COLO668 (cell line): ENCODE data around the gene LGR5.

ENCODE experiments used
- DNase-seq: peaks from one replicate; lab custom pipeline; 2025; ENCODE audit not compliant: unreplicated experiment; lab: John Stamatoyannopoulos, UW

Gene LGR5

DNA sequence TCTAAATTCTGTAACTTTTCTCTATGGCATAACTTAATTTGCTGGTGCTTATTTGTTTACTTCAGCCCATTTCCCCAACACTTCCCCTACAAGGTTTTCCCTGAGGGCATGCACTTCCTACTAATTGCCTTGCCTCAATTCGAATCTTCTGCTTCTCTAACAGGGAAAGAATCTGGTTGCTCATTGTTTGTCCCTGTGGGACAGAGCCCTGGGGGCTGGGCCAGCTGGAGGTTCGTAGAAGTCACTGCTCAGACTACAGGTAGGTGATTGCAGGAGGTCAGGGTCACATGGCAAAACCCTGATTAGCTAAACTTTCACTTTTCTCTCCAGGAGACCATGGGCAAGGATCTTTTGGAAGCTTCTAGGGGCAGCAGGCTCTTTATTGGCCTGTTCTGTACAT is 152.0 kb downstream of the LGR5 start:
- DNase-seq: no peak

DNA sequence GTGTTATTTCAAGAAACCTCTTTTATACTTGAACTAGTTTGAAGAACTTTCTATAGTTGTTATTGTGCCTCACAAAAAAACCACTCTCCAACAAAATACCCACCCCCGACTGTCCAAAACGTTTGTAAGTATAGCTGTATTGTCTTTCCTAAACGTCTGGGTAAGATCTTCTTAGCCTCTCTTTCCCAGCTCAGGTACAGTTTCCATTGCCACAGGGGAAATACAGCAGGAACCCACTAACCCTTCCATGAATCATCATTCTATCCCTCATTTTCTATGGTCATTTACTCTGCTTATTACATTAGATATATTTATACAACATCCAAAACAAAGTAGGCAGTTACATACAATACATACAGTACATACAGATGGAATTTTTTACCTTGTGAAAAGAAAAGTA is 153.2 kb downstream of the LGR5 start:
- no peak for DNase-seq

DNA sequence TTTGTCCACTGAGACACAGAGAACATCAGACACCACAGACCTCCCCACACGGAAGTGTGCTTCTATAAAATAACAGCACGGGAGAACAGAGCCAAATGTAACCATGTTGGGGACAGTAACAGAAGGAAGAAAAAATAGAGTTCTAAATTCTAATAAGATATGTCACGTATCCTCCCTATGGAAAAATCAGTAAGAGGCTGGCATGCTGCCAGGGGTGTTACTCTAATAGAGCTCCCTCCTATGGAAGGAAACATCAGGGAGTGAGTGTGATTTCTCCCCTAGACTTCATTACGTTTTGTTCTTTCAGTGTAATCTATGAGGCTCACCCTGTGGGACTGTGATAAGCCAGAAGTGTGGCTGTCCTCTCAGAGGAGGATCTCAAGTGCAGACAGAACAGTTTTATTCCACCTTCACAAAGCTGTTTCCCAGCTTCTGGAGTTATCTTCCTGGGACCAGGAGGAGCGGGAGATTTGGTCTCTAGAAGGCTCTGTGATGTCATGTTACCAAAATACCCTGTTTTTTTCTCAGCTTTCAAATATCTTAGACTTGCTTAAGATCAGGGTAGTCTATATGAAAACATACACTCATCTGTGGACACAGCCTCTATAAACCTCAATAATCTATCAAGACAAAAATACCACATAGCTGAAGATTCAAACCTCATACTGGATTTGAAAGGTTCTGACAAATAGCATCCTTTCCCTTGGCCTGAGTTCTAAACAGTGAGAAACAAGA is 154.8 kb downstream of the LGR5 start:
- no peak for DNase-seq

DNA sequence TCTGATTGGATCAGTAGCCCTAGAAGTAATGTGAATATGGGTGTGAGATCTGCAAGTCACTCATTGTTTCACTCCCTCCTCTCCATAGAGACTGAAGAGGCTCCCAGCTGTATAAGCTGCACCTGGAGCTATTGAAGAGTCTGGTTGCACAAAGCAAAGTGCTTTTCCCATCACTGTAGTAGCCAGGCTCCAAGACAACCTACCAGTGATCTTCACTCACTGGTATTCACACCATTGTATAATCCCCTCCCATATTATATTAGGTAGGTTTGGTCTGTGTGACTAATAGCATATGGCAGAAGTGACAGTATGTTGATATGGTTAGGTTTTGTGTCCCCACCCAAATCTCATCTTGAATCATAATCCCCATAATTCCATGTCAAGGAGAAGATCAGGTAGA is 159.6 kb downstream of the LGR5 start:
- DNase-seq: no peak

DNA sequence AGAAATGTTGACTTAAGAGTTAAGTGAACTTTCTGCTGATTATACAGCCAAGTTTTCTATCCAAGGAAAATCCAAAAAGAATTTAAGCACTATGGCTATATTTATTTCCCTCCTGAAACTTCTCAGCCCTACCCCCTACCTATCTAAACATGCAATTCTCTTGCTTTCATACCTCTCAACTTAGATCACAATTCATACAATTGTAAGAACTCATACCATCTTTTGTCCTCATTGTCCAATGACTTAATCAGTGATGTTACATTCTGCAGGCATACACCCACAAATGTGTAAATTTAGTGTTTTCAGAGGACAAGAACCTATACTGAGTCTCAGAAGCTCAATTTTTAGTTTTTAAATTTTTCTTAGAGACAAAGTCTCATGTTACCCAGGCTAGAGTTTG is 161.9 kb downstream of the LGR5 start:
- no peak for DNase-seq

DNA sequence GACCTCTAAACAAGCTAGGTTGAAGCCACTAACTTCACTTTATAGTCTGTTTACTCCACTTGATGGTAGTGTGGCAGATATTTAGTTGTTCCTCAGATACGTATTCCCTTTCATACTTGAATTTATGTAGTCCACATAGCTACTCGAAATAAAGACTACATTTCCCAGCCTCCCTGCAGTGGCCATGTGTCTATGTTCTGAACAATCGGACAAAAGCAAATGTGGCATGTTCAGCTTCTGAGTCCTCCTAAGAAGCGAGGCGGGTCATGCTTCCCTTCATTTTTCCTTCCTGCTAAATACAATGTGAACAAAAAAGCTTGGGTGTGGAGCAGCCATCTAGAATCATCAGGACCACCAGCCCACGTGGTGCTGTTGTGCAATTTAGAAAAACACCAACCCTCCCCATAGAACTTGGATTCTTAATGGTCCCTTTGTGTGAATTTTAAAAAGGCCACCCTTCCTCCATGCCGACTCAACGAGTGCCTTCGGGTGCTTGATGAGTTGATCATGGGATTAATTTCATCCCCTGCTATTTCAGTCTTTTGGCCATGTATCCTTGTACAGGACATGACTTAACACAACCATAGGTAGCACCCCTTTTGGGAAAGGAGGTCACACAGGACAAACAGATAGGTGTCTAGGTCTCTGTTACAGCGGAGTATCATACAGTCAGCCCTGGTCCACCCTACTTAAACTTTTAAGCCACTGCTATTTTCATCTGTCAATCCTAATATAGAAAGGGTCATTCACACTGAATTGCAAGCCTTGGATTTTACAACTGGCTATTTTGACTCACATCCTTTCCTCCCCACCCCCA is 163.4 kb downstream of the LGR5 start:
- DNase-seq: no peak

DNA sequence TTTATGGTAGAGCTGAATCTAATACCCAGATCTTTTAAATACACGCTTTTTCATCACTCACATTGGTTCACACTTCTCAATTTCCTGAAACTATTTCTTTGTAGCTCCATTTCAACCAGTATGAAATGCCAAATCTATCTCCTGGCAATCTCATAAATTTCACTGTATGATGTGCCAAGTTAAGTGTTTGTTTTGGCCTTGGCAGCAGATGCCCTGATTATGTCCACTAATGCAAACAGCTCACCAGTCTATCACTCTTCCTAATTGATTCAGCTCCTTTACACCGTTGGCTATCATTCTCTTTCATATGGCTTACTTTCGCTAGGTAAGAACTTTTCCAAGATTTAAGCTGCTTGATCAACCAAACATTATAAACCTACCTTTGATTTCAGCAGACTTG is 165.4 kb downstream of the LGR5 start:
- DNase-seq: no peak

DNA sequence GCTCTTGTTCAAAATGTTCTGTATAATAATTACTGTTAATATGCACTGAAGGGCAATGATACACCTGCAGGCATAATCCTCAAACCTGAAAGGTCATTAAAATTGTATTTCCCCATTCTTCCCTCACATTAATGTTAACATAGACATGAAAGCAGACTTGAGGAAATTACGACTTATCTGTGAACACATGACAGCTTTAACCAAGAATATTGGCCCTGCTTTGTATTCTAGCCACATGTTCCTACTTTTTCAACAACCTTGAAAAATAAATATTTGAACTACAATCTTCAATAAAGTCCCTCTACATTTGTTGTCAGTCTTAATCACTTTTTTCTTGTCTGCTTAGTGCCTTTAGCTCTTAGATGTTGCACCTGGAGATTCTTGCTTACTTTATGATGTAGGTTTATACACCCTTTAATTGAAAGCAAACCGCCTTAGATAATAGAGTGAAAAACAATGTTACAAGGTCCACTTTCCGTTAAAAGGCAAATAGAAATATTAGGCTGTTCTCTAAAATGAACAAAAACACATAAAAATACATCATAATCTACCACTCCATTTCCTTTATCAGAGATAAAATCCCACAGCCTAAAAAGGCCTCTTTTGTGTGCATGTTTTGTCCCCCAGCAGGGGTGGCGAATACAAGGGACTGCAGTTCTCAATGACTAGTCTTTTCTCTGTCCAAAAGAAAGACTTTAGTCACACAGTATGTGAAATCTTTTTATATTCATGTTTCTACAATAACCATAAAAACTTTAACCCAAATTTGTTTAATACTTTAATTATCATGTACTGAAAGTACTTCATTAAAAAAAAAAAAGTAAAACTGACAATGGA is 168.1 kb downstream of the LGR5 start:
- no peak for DNase-seq

DNA sequence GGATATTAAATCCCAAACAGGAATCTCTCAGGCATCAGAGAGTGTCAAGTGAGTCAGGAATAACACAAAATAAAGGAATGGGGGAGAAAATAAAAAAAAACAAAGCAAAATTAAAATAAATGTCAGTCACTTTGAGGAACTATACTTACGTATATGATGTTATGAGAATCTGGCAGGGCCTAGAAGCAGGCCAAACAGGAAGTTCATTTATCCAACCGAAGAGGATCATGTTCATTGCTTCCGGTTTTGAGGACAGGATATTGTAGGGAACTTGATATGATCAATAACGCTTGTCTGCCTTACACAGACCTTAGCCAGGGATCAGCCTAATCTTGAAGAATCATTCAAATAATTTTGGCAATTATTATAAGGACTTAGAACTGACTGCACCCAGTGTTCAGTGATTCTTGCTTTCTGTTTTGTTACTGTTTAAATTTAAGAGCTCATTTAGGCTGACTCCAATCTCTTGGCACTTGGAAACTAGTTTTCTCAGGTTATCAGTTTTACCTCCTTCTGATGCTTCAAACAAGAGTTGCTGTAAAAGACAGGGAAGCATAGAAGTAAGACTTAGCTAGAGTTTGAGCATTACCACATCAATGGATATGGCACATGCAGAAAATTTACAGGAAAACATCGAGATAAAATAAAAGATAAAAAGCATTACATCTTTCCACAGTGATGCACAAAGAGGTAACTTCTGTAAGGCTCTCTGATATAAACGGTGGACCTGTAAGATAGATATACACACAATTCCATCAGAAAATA is 170.6 kb downstream of the LGR5 start:
- no peak for DNase-seq

DNA sequence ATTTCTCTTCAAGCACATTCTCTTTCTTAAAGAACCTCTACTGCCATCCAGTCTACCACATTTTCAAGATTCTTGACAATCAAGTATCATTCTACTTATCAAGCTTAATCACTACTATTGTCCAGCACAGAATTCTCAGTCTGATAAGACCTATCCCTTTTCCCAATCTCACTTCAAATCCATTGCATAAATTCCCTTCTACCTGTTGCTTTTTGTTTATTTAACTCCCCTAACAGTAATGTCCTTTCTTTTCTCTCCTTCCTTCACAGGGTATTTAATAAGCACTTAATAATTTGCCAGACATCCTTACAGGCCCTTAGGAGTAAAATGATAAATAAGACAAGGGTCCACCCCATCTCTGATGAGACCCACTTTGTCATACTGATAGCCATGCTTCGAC is 182.3 kb downstream of the LGR5 start:
- DNase-seq: no peak

DNA sequence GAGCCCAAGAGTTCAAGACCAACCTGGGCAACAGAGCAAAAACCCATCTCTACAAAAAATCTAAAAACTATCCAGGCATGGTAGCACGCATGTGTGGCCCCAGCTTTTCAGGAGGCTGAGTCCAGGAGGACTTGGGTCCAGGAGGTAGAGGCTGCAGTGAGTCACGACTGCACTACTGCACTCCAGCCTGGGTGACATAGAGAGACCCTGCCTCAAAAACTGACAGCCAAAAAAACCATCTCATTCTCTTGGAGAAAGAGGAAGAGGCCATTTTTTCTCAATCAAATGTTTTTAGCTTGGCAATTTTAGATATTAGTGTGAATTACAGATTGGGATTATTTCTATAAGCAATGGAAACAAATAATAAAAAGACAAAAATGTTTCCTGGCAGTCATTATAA is 185.9 kb downstream of the LGR5 start:
- no peak for DNase-seq

DNA sequence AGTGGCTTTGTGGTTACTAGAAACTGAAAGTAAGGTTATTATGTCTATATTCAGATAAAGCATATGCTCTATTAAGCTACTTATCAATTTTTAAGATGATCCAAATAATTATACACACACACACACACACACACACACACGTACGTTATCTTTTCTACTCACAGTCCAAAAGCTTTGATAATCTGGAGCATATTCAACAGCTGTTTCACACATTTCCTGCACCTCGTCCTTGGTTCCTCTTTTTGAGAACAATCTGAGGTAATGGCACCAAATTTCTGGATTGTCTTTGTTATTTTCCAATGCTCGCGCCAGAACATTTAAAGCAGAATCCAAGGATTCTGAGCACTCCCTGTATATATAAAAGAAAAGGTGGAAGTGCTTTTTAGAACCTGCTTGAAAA is 186.5 kb downstream of the LGR5 start:
- no peak for DNase-seq

DNA sequence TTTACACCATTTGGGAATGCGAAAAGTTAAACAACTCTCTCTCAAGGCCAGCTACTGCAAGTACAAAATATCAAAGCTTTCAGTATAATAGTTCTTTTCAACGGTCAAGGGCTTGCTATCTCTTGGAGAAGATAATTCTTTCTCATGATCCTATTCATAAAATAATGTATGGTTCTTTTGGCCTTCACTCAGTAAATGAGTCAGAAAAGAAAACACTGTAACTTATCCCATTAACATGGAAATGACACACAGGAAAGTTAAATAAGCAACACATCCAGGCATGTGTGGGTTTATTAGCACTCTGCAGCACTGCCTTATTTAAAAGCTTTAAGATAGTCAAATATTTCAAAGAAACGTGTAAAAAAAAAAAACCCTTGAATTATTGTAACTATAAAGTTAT is 187.2 kb downstream of the LGR5 start:
- no peak for DNase-seq

DNA sequence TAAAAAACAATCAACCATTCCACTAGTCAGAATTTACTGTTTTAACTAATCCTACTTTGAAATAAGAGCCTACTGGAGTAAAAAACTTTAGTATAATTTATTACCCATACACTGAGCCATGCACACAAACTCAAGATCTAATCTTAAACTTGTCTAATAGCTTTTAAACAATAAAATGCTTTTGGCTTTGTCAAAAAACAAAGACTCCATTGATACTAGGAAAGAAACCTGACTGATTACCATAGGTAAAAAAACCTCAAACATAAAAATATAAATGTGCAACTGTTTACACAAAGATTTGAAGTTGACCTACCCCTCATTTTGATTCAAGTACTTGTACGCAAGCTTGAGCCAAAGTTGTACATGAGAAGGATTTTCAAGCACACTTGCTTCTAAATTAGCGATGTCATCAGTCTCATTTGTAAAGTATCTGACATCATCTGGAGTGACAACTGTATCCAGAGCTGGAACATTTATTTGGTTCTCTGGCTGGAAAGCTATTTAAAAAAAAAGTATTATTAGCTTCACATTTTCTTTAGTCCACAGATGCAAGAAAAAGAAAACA is 187.9 kb downstream of the LGR5 start:
- DNase-seq: no peak
